ENCODE measurements around the gene C7. TPM values are rescaled to one million over a fixed set of nuclear protein-coding genes. Genes with fewer than 3 reads are reported as not detected.
"Not testable (repeated sequence)": the region's sequence is repeated elsewhere in the genome, so short reads cannot be mapped to it uniquely, and the experiment has no call there.

The C7 gene
- total RNA-seq, result 0.33 TPM in 1 of 2 replicates, not detected in the other
- long read RNA-seq, result 0 reads

DNA sequence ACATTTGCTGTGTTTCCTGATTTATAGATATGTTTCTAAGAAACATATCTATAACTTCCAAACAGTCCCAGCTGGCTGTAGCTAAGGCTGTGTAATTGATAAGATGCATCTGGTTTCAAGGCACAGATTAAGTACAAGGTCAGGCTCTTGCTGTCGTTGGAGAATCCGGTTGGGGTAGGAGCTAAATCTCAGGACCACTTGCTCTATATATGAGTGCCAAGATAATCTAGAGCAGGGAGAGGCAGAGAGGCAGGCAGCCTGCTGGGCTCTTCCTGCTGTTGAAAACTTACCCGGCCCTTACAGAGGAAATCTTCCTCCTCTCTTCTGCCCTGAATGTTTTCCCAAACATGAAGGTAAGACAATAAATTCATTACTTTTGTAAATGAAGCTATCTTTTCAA, at the start of gene C7:
Gene C7 (plus strand): TSS at position 234 of the 400 bp plus-strand sequence. CDS start 114 bp downstream, at position 348.
- DNase-seq (ENCODE audit: low read depth, low spot score), result no peak
- Mint-ChIP-seq H3K27ac (ENCODE audit: unreplicated experiment) (no peak within 1 kb of the TSS), H3K4me3 (no peak within 1 kb of the TSS), H3K9me3 (no peaks in the 10 kb centered on the region), H3K36me3 (ENCODE audit: low read depth) (no peaks in the 10 kb centered on the region), H3K4me1 (no peaks in the 10 kb centered on the region), H3K27me3 (ENCODE audit: low read depth) (no peaks in the 10 kb centered on the region)
- TF ChIP-seq, protein P1, sequence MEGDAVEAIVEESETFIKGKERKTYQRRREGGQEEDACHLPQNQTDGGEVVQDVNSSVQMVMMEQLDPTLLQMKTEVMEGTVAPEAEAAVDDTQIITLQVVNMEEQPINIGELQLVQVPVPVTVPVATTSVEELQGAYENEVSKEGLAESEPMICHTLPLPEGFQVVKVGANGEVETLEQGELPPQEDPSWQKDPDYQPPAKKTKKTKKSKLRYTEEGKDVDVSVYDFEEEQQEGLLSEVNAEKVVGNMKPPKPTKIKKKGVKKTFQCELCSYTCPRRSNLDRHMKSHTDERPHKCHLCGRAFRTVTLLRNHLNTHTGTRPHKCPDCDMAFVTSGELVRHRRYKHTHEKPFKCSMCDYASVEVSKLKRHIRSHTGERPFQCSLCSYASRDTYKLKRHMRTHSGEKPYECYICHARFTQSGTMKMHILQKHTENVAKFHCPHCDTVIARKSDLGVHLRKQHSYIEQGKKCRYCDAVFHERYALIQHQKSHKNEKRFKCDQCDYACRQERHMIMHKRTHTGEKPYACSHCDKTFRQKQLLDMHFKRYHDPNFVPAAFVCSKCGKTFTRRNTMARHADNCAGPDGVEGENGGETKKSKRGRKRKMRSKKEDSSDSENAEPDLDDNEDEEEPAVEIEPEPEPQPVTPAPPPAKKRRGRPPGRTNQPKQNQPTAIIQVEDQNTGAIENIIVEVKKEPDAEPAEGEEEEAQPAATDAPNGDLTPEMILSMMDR (conservative IDR thresholded peaks at IDR 0.05), result no peak

DNA sequence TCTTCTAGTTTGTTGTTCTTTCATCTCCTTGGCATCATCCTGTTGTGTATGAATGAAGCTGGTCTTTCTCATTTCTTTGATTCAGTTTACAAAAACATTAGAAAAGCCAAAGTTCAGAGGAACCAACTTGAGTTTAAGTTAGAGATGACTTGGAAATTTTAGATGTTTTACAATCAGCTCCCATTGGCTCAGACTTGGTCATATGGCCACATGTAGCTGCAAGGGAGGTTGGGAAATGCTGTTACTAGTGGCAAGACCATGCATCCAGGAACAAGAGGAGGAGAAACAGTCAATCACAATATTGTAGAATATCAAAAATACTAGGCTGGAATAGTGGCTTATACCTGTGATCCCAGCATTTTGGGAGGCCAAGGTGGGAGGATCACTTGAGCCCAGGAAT, 48.6 kb upstream of the C7 start:
- no peaks in the 10 kb centered on the region for H3K27me3 Mint-ChIP-seq (ENCODE audit: low read depth)
- no peaks in the 10 kb centered on the region for H3K4me1 Mint-ChIP-seq
- H3K9me3 Mint-ChIP-seq, result peaks cover 4% of the 10 kb centered on the region
- no peak overlapping the region for H3K27ac Mint-ChIP-seq (ENCODE audit: unreplicated experiment)
- H3K4me3 Mint-ChIP-seq, result no peak overlapping the region
- DNase-seq (ENCODE audit: low read depth, low spot score), result no peak
- TF ChIP-seq, protein P1 (conservative IDR thresholded peaks at IDR 0.05), result no peak
- H3K36me3 Mint-ChIP-seq (ENCODE audit: low read depth), result peaks cover 3% of the 10 kb centered on the region

DNA sequence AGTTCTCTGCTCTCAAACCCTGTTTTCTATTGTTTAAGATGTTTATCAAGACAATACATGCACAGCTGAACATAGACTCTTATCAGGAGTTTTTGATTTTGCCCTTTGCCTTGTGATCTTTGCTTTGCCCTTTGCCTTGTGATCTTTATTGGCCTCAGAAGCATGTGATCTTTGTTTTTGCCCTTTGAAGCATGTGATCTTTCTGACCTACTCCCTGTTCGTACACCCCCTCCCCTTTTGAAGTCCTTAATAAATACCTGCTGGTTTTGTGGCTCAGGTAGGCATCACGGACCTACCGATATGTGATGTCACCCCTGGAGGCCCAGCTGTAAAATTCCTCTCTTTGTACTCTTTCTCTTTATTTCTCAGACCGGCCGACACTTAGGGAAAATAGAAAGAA, 44.3 kb upstream of the C7 start:
- H3K9me3 Mint-ChIP-seq, H3K4me1 Mint-ChIP-seq: not testable (repeated sequence)

DNA sequence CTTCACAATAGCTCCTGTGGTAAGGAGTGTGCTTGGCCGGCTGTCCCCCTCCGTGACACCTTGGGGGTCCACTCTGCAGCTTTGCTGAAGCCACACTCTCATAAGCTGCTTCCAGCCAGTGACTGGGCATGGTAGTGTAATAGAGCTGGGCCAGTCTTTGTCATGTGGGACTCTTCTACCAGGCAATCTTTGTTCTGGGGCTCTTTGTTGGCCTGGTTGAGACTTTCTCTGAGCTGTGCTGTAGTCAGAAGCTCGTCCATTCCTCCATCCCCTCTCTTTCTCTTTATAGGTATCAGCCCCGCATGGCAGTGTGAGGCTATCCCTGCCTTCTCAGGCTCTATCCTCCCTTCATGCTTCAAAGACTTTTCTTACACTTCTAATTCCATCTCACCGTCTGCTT, 42.5 kb upstream of the C7 start:
- DNase-seq (ENCODE audit: low read depth, low spot score), result no peak
- Mint-ChIP-seq H3K27me3 (ENCODE audit: low read depth) (peaks cover 2% of the 10 kb centered on the region), H3K4me3 (no peak overlapping the region), H3K36me3 (ENCODE audit: low read depth) (peaks cover 3% of the 10 kb centered on the region), H3K4me1 (no peaks in the 10 kb centered on the region), H3K27ac (ENCODE audit: unreplicated experiment) (no peak overlapping the region), H3K9me3 (peaks cover 4% of the 10 kb centered on the region)
- TF ChIP-seq, protein P1 (conservative IDR thresholded peaks at IDR 0.05), result no peak

More for the DNA sequence above, 44.3 kb upstream of the C7 start:
- DNase-seq (ENCODE audit: low read depth, low spot score); H3K36me3 Mint-ChIP-seq (ENCODE audit: low read depth); H3K27me3 Mint-ChIP-seq (ENCODE audit: low read depth); H3K4me3 Mint-ChIP-seq; H3K27ac Mint-ChIP-seq (ENCODE audit: unreplicated experiment): not testable (repeated sequence)

DNA sequence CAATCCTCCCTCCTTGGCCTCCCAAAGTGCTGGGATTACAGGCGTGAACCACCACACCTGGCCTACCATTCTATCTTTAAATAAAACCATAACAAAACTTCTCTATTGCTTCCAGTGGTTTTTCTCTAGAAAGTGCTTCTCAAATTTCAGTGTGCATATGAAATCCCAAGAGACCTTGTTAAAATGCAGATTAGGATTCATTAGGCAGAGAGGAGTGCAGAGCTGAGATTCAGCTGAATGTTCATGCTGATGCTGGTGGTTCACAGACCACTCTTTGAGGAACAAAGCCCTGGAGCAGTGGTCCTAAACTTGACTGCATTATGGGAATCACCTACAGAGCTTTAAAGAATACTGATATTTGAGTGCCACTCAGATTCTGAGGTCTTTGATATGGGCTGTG, 39.9 kb upstream of the C7 start:
- peaks cover 7% of the 10 kb centered on the region for H3K4me1 Mint-ChIP-seq
- H3K27ac Mint-ChIP-seq (ENCODE audit: unreplicated experiment), result no peak overlapping the region
- peaks cover 4% of the 10 kb centered on the region for H3K9me3 Mint-ChIP-seq
- TF ChIP-seq, protein P1 (conservative IDR thresholded peaks at IDR 0.05), result no peak
- peaks cover 2% of the 10 kb centered on the region for H3K27me3 Mint-ChIP-seq (ENCODE audit: low read depth)
- DNase-seq (ENCODE audit: low read depth, low spot score), result no peak
- H3K36me3 Mint-ChIP-seq (ENCODE audit: low read depth), result peaks cover 3% of the 10 kb centered on the region
- H3K4me3 Mint-ChIP-seq, result no peak overlapping the region

DNA sequence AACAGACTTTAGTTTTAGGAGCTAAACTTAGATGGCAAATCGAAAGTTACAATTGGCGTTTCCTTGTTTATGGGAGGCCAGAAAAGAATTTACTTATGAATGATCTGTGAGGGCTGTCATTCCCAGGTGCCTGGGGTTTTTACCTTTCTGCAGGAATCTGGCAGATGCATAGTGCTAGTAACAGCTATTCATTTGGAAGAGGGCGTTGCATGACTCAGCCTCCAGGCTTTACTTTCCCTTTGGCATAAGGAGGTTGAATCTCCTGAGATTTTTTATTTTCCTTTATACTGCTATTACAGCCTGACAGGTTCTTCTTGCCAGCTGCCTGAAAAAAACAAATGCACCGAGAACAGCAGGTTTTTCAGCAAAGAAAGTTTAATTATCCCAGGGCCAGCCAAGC, 38.1 kb upstream of the C7 start:
- no peak for DNase-seq (ENCODE audit: low read depth, low spot score)
- TF ChIP-seq, protein P1 (conservative IDR thresholded peaks at IDR 0.05), result no peak
- H3K36me3 Mint-ChIP-seq (ENCODE audit: low read depth), result no peaks in the 10 kb centered on the region
- no peaks in the 10 kb centered on the region for H3K9me3 Mint-ChIP-seq
- peaks cover 2% of the 10 kb centered on the region for H3K27me3 Mint-ChIP-seq (ENCODE audit: low read depth)
- H3K27ac Mint-ChIP-seq (ENCODE audit: unreplicated experiment), result no peak overlapping the region
- H3K4me3 Mint-ChIP-seq, result no peak overlapping the region
- H3K4me1 Mint-ChIP-seq, result peaks cover 7% of the 10 kb centered on the region

DNA sequence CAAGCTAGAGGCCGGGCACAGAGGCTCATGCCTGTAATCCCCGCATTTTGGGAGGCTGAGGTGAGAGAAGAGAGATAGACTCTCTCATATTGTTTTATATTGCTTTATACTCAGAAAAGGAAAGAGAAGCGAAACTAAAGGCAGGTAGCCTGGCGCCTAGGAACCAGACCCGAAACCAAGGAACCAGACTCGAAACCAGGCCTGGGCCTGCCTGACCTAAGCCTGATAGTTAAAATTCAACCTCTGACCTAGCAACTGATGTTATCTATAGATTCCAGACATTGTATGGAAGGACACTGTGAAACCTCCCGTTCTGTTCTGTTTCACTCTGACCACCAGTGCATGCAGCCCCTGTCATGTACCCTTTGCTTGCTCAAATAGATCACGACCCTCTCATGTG, 37.0 kb upstream of the C7 start:
- not testable (repeated sequence) for H3K36me3 Mint-ChIP-seq (ENCODE audit: low read depth); H3K27me3 Mint-ChIP-seq (ENCODE audit: low read depth); H3K4me1 Mint-ChIP-seq; H3K9me3 Mint-ChIP-seq; DNase-seq (ENCODE audit: low read depth, low spot score); H3K27ac Mint-ChIP-seq (ENCODE audit: unreplicated experiment); H3K4me3 Mint-ChIP-seq
